NT2/D1 (cell line): ENCODE measurements around the gene MEDAG.

ENCODE experiments used
- YY1 ChIP-seq: IDR thresholded peaks from 2 replicates; pipeline ENCODE4 v1.6.1; 2011; ENCODE audit not compliant: insufficient read length, insufficient read depth
- ZNF274 ChIP-seq: IDR thresholded peaks from 2 replicates; pipeline ENCODE4 v1.6.1; 2011; ENCODE audit warnings: mild to moderate bottlenecking, low read depth, low read length

- TF ChIP-seq YY1 (no peak), ZNF274 (no peak)
These were observed 31.5 kb upstream of the MEDAG start for GRCh38 chr13:30874561-30874960.
